ENCODE results near the gene TRO.

TRO gene

GRCh38 chrX:54931107-54931506 lies 10.5 kb downstream of the TRO start:
- no peak for DNase-seq (ENCODE audit: low read depth, low spot score)
- in situ Hi-C loops (cut with HindIII; ENCODE audit: low sequenced_read_pairs): no loop called here
- no peak overlapping the region for H3K4me3 ChIP-seq (ENCODE audit: low read depth, low read length)
- TF ChIP-seq CTCF (IDR thresholded peaks at IDR 0.05; ENCODE audit: low read depth, low read length): no peak

- TF ChIP-seq CTCF (IDR thresholded peaks at IDR 0.05; ENCODE audit: low read depth, low read length): no peak
- in situ Hi-C loops (cut with HindIII; ENCODE audit: low sequenced_read_pairs): no loop called here
- H3K4me3 ChIP-seq (ENCODE audit: low read depth, low read length): no peak overlapping the region
- DNase-seq (ENCODE audit: low read depth, low spot score): no peak
Measured at GRCh38 chrX:54933150-54933826, 12.7 kb downstream of the TRO start.

GRCh38 chrX:54934058-54934457 lies 13.4 kb downstream of the TRO start:
- DNase-seq (ENCODE audit: low read depth, low spot score): no peak
- in situ Hi-C loops (cut with HindIII; ENCODE audit: low sequenced_read_pairs): no loop called here
- H3K4me3 ChIP-seq (ENCODE audit: low read depth, low read length): no peak overlapping the region
- no peak for TF ChIP-seq CTCF (IDR thresholded peaks at IDR 0.05; ENCODE audit: low read depth, low read length)

GRCh38 chrX:54934890-54935289 lies 14.3 kb downstream of the TRO start:
- no peak for DNase-seq (ENCODE audit: low read depth, low spot score)
- in situ Hi-C loops (cut with HindIII; ENCODE audit: low sequenced_read_pairs): no loop called here
- no peak for TF ChIP-seq CTCF (IDR thresholded peaks at IDR 0.05; ENCODE audit: low read depth, low read length)
- no peak overlapping the region for H3K4me3 ChIP-seq (ENCODE audit: low read depth, low read length)

- in situ Hi-C loops (cut with HindIII; ENCODE audit: low sequenced_read_pairs): no loop called here
- DNase-seq (ENCODE audit: low read depth, low spot score): no peak
Measured at GRCh38 chrX:54935306-54935705, 14.7 kb downstream of the TRO start.

GRCh38 chrX:54937416-54937815 lies 16.8 kb downstream of the TRO start:
- TF ChIP-seq CTCF (IDR thresholded peaks at IDR 0.05; ENCODE audit: low read depth, low read length): no peak
- no peak for DNase-seq (ENCODE audit: low read depth, low spot score)
- no peak overlapping the region for H3K4me3 ChIP-seq (ENCODE audit: low read depth, low read length)
- in situ Hi-C loops (cut with HindIII; ENCODE audit: low sequenced_read_pairs): no loop called here

More at GRCh38 chrX:54935306-54935705, 14.7 kb downstream of the TRO start:
- no peak overlapping the region for H3K4me3 ChIP-seq (ENCODE audit: low read depth, low read length)
- no peak for TF ChIP-seq CTCF (IDR thresholded peaks at IDR 0.05; ENCODE audit: low read depth, low read length)
